K562 (cell line): Measurements from ENCODE around the gene PUS7. TPM values are rescaled to one million over a fixed set of nuclear protein-coding genes. Genes with fewer than 3 reads are reported as not detected.

Source experiments
- ARID4B ChIP-seq: sonication (generic); formaldehyde crosslinking; IDR thresholded peaks from 2 replicates; pipeline ENCODE4 v1.8.0; 2022; ENCODE audit warnings: mild to moderate bottlenecking, missing genetic modification reagents
- ATF3 ChIP-seq, 2 experiments: fragments of 450-650 bp in 1 of 2; sonication (generic) in 1 of 2; formaldehyde crosslinking in 1 of 2; IDR thresholded peaks in 1 of 2; conservative IDR thresholded peaks in 1 of 2; 2 replicates each; pipeline versions ENCODE4 v1.6.1 to v1.8.1; 2016 to 2023; ENCODE audit warnings: mild to moderate bottlenecking in 2 of 2, moderate library complexity in 2 of 2, inconsistent platforms in 1 of 2, missing genetic modification reagents in 1 of 2
- CBFB ChIP-seq: sonication (generic); formaldehyde crosslinking; IDR thresholded peaks from 2 replicates; pipeline ENCODE4 v1.4.0; 2020; ENCODE audit warnings: mild to moderate bottlenecking, missing genetic modification reagents
- FOXP1 ChIP-seq: sonication (generic); formaldehyde crosslinking; IDR thresholded peaks from 2 replicates; pipeline ENCODE4 v1.8.0; 2022; ENCODE audit warnings: mild to moderate bottlenecking, missing genetic modification reagents
- HDAC6 ChIP-seq: IDR thresholded peaks from 2 replicates; pipeline ENCODE4 v1.6.1; 2012; ENCODE audit warnings: low read depth, mild to moderate bottlenecking, control low read depth, inconsistent platforms, low read length, moderate library complexity
- HSF4 ChIP-seq: fragments of 250-450 bp; sonication (Bioruptor Pico); IDR thresholded peaks from 2 replicates; pipeline ENCODE4 v2.1.2; 2022; ENCODE audit warnings: mild to moderate bottlenecking, moderate library complexity, borderline replicate concordance
- IRF2 ChIP-seq: sonication (generic); formaldehyde crosslinking; IDR thresholded peaks from 2 replicates; pipeline ENCODE4 v1.8.1; 2022; ENCODE audit warnings: mild to moderate bottlenecking, missing genetic modification reagents
- LCOR ChIP-seq: sonication (generic); formaldehyde crosslinking; IDR thresholded peaks from 2 replicates; pipeline ENCODE4 v1.8.0; 2022; ENCODE audit warnings: mild to moderate bottlenecking, missing genetic modification reagents
- MYC ChIP-seq, 2 experiments: fragments of 250-450 bp in 1 of 2; sonication (Bioruptor Pico) in 1 of 2; IDR thresholded peaks; 2 replicates each; pipeline versions ENCODE4 v1.5.1 to v1.6.1; 2012 to 2021; ENCODE audit warnings: low read depth in 2 of 2, borderline replicate concordance in 1 of 2, improper control_type of control experiment in 1 of 2, low read length in 1 of 2, mild to moderate bottlenecking in 1 of 2, moderate library complexity in 1 of 2
- RAD51 ChIP-seq: fragments of 450-650 bp; IDR thresholded peaks from 2 replicates; pipeline ENCODE4 v1.7.1; 2016; ENCODE audit warnings: low read depth, mild to moderate bottlenecking, borderline replicate concordance
- SAFB2 ChIP-seq: fragments of 200-400 bp; formaldehyde crosslinking; IDR thresholded peaks from 2 replicates; pipeline ENCODE4 v1.6.1; 2018; ENCODE audit warnings: borderline replicate concordance, low read length, low read depth, moderate library complexity; ENCODE audit not compliant: severe bottlenecking
- ZBTB43 ChIP-seq: sonication (generic); formaldehyde crosslinking; IDR thresholded peaks from 2 replicates; pipeline ENCODE4 v1.8.0; 2023; ENCODE audit warnings: mild to moderate bottlenecking, missing genetic modification reagents
- polyA plus RNA-seq, 8 experiments: library from polyadenylated mRNA; depleted of rRNA in 4 of 8; stranded (reverse) in 5 of 8; unstranded in 3 of 8; fragments of >200 nt; fragmentation: Nextera tagmentation in 2 of 8; fragmentation: Illumina TruSeq in 1 of 8; extraction: Ambion mirVana in 2 of 8; extraction: Trizol in 1 of 8; gene quantifications; 2 replicates each; pipeline versions ENCODE4 v1.2.1 to v1.2.3, GENCODE V29; 2011 to 2014; ENCODE audit warnings: inconsistent platforms in 1 of 8, missing spikeins in 1 of 8
- total RNA-seq, 7 experiments: library from RNA; depleted of rRNA in 6 of 7; stranded (reverse); fragments of >200 nt in 6 of 7; fragmentation: Illumina TruSeq in 2 of 7; extraction: Trizol in 2 of 7; gene quantifications; 2 replicates each; pipeline versions ENCODE4 v1.2.1 to v1.2.3, GENCODE V29; 2011 to 2021; ENCODE audit warnings: low replicate concordance in 1 of 7

Gene PUS7
- total and polyA plus RNA-seq, 9 of the 15 experiments (the other 6 are each of a cell fraction or from before 2014, with no cell fraction given), result 15.1 to 95.6 (median 63.2) TPM

- TF ChIP-seq LCOR (CRISPR knock-in tag) (peak; percentile 73), RAD51 (peak; percentile 52; the same call in 1 of the 2 replicates), HDAC6 (no peak), IRF2 (peak; percentile 85), ARID4B (CRISPR knock-in tag) (peak; percentile 73), ATF3 (IDR thresholded peaks at IDR 0.05) (no peak), ATF3 (CRISPR knock-in tag; conservative IDR thresholded peaks at IDR 0.05) (peak; percentile 62), ZBTB43 (CRISPR knock-in tag) (peak; percentile 87; the same call in 1 of the 2 replicates), HSF4 (CRISPR knock-in tag) (no peak), SAFB2 (no peak), CBFB (CRISPR knock-in tag) (0 out of 2 replicates have a peak, but pooled peaks have one; percentile 2), MYC (IDR thresholded peaks at IDR 0.05; ENCODE audit: low read depth, low read length) (peak; percentile 94), MYC (CRISPR knock-in tag; IDR thresholded peaks at IDR 0.05; ENCODE audit: borderline replicate concordance, low read depth) (peak; percentile 72; the same call in 1 of the 2 replicates), FOXP1 (CRISPR knock-in tag) (peak; percentile 94)
These were observed 899 bp downstream of the PUS7 start (continued) for GRCh38 chr7:105521027-105521716.
